ENCODE data around the gene TMEM74B. TPM values are rescaled to one million over a fixed set of nuclear protein-coding genes. Genes with fewer than 3 reads are reported as not detected.

Gene TMEM74B
- total and polyA plus RNA-seq, 2 donors (not counting 1 experiment from before 2014, with no cell fraction given) = 0.42 to 1.4 TPM

DNA sequence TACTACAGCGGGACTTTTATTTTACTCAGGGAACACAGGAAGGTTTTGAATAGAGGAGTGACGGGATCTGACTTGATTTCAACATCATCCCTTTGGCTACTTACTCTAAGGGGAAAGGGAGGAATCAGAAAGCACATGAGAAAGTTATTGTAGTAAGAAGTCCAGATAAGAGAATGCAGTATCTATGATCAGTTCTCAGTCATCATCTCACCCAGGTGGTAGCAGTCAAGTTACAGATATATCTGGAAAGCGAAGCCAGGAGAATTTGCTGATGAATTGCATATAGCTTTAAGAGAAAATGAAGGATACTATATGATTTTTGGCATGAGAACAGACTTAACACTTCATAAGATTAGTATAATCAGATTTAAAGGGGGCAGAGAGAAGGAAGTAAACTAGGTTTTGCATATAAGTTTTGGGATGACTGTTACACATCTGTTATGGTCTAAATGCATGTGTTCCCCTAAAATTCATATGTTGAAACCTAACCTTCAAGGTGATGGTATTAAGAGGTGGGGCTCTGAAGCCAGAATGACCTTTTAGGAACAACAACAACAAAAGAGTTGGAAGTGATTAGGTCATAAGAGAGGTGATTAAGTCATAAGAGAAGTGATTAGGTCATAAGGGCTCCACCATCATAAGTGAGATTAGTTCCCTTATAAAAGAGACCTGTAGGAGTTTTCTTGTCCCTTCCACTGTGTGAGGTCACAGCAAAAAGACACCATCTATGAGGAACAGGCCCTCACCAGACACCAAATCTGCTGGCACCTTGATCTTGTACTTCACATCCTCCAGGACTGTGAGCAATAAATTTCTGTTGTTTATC, 47.7 kb upstream of the TMEM74B start:
- no peaks in the 10 kb centered on the region for H3K4me1 Mint-ChIP-seq
- no peaks in the 10 kb centered on the region for H3K9me3 Mint-ChIP-seq (ENCODE audit: insufficient read depth)
- ATAC-seq (ENCODE audit: low read depth) (no peak), DNase-seq (no peak)
- no peak overlapping the region for H3K27ac Mint-ChIP-seq
- H3K4me1 ChIP-seq (ENCODE audit: control insufficient read depth in 2 of 2, insufficient read depth in 2 of 2, low read length in 2 of 2) = peaks cover 0 to under 1% of the 10 kb centered on the region in 2 donors
- H3K36me3 ChIP-seq (replicated peaks in 1 of 2; ENCODE audit: control extremely low read depth in 1 of 2, control insufficient read depth in 1 of 2, extremely low read depth in 1 of 2, insufficient read depth in 2 of 2, low read length in 1 of 2) = no peaks in the 10 kb centered on the region
- no peaks in the 10 kb centered on the region for H4K20me1 ChIP-seq (ENCODE audit: control insufficient read depth, insufficient read depth, low read length, poor library complexity, severe bottlenecking)
- intact Hi-C loops (cut with micrococcal nuclease) = no loop called here
- H3K79me2 ChIP-seq (ENCODE audit: control insufficient read depth, insufficient read depth, low read length) = no peaks in the 10 kb centered on the region
- H2AFZ ChIP-seq (ENCODE audit: insufficient read depth, low read depth, low read length, poor library complexity, severe bottlenecking) = no peak overlapping the region
- WGBS (ENCODE audit: insufficient coverage) = no CpG with 5 or more reads among the region's 3 CpGs
- peaks cover 29% of the 10 kb centered on the region for H3K27me3 Mint-ChIP-seq
- TF ChIP-seq, protein P1, sequence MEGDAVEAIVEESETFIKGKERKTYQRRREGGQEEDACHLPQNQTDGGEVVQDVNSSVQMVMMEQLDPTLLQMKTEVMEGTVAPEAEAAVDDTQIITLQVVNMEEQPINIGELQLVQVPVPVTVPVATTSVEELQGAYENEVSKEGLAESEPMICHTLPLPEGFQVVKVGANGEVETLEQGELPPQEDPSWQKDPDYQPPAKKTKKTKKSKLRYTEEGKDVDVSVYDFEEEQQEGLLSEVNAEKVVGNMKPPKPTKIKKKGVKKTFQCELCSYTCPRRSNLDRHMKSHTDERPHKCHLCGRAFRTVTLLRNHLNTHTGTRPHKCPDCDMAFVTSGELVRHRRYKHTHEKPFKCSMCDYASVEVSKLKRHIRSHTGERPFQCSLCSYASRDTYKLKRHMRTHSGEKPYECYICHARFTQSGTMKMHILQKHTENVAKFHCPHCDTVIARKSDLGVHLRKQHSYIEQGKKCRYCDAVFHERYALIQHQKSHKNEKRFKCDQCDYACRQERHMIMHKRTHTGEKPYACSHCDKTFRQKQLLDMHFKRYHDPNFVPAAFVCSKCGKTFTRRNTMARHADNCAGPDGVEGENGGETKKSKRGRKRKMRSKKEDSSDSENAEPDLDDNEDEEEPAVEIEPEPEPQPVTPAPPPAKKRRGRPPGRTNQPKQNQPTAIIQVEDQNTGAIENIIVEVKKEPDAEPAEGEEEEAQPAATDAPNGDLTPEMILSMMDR (IDR thresholded peaks at IDR 0.05) = no peak
- TF ChIP-seq EZH2 (IDR thresholded peaks at IDR 0.05; ENCODE audit: borderline replicate concordance, insufficient read depth, low read depth, low read length, poor library complexity, severe bottlenecking) = no peak
- ChIA-PET CTCF (no interaction called here), POLR2A (no interaction called here)
- H3K9me3 ChIP-seq (ENCODE audit: control extremely low read depth in 1 of 3, control insufficient read depth in 2 of 3, insufficient read depth in 1 of 3, low read length in 2 of 3) = no peaks in the 10 kb centered on the region
- H3K4me3 ChIP-seq (ENCODE audit: control extremely low read depth in 1 of 5, extremely low read depth in 1 of 5, insufficient read depth in 1 of 5, low read depth in 2 of 5, low read length in 4 of 5) = no peak overlapping the region
- no peak overlapping the region for H3K9ac ChIP-seq (ENCODE audit: low read length)
- no peak overlapping the region for H3K4me3 Mint-ChIP-seq
- no peak overlapping the region for H3K4me2 ChIP-seq (replicated peaks; ENCODE audit: low read depth, low read length, poor library complexity, severe bottlenecking)
- no peak overlapping the region for H3K27ac ChIP-seq (ENCODE audit: low read length in 2 of 2)
- H3K27me3 ChIP-seq (replicated peaks in 1 of 4; ENCODE audit: control extremely low read depth in 1 of 4, control insufficient read depth in 3 of 4, insufficient read depth in 4 of 4, low read length in 3 of 4) = peaks cover 1 to 43% (median 14%) of the 10 kb centered on the region in 4 experiments

DNA sequence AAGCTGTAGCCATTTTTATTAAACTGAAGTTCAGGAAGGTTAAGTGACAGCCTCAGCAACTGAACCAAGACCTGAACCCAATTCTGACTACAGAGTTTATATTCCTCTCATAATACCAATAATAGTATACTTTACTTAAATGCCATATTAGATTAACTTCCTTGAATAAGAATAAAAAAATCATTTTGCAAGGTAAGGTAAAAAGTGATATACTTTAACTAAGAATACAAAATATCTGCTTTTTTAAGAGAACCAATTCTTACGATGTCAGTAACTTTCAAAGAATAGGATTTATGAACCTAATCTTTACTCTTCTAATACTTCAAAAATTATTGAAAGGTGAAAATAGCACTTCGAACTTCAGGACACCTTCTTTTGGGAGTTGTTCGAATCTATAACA, 44.8 kb upstream of the TMEM74B start:
- DNase-seq (no peak), ATAC-seq (ENCODE audit: low read depth) (no peak)
- H4K20me1 ChIP-seq (ENCODE audit: control insufficient read depth, insufficient read depth, low read length, poor library complexity, severe bottlenecking) = no peaks in the 10 kb centered on the region
- H3K9me3 Mint-ChIP-seq (ENCODE audit: insufficient read depth) = no peaks in the 10 kb centered on the region
- H3K9me3 ChIP-seq (ENCODE audit: control extremely low read depth in 1 of 3, control insufficient read depth in 2 of 3, insufficient read depth in 1 of 3, low read length in 2 of 3) = peaks cover 0 to 15% (median 0%) of the 10 kb centered on the region in 3 donors
- no peaks in the 10 kb centered on the region for H3K79me2 ChIP-seq (ENCODE audit: control insufficient read depth, insufficient read depth, low read length)
- H3K4me3 Mint-ChIP-seq = no peak overlapping the region
- ChIA-PET CTCF (no interaction called here), POLR2A (no interaction called here)
- H3K27ac Mint-ChIP-seq = no peak overlapping the region
- peaks cover 1 to 37% (median 28%) of the 10 kb centered on the region in 4 experiments for H3K27me3 ChIP-seq (replicated peaks in 1 of 4; ENCODE audit: control extremely low read depth in 1 of 4, control insufficient read depth in 3 of 4, insufficient read depth in 4 of 4, low read length in 3 of 4)
- peaks cover 16 to 17% of the 10 kb centered on the region in 2 donors for H3K4me1 ChIP-seq (ENCODE audit: control insufficient read depth in 2 of 2, insufficient read depth in 2 of 2, low read length in 2 of 2)
- H3K27me3 Mint-ChIP-seq = peaks cover 31% of the 10 kb centered on the region
- no peaks in the 10 kb centered on the region for H3K36me3 ChIP-seq (replicated peaks in 1 of 2; ENCODE audit: control extremely low read depth in 1 of 2, control insufficient read depth in 1 of 2, extremely low read depth in 1 of 2, insufficient read depth in 2 of 2, low read length in 1 of 2)
- no peak overlapping the region for H3K27ac ChIP-seq (ENCODE audit: low read length in 2 of 2)
- no peak overlapping the region for H3K9ac ChIP-seq (ENCODE audit: low read length)
- peaks cover 15% of the 10 kb centered on the region for H3K4me1 Mint-ChIP-seq
- WGBS (ENCODE audit: insufficient coverage) = no CpG with 5 or more reads among the region's 3 CpGs
- H3K4me2 ChIP-seq (replicated peaks; ENCODE audit: low read depth, low read length, poor library complexity, severe bottlenecking) = no peak overlapping the region
- intact Hi-C loops (cut with micrococcal nuclease) = loop anchor here (10.0 kb wide), 2 partner anchors 115 to 235 kb away; partner anchors contain the start of genes NSFL1C and PSMF1
- no peak overlapping the region for H2AFZ ChIP-seq (ENCODE audit: insufficient read depth, low read depth, low read length, poor library complexity, severe bottlenecking)
- TF ChIP-seq, protein P1 (IDR thresholded peaks at IDR 0.05) = no peak
- TF ChIP-seq EZH2 (IDR thresholded peaks at IDR 0.05; ENCODE audit: borderline replicate concordance, insufficient read depth, low read depth, low read length, poor library complexity, severe bottlenecking) = no peak
- no peak overlapping the region for H3K4me3 ChIP-seq (ENCODE audit: control extremely low read depth in 1 of 5, extremely low read depth in 1 of 5, insufficient read depth in 1 of 5, low read depth in 2 of 5, low read length in 4 of 5)
